Endothelial cell of umbilical vein (primary cell): ENCODE results near the gene RNF125. TPM values are rescaled to one million over a fixed set of nuclear protein-coding genes. Genes with fewer than 3 reads are reported as not detected.

Source experiments
- BruUV-seq: library from RNA; stranded (reverse); fragments of 400-500 nt; replicated peaks from 2 replicates; lab custom pipeline; 2021; lab: Mats Ljungman, UMichigan
- CTCF ChIA-PET: fragments of 300-600, 350-600 bp; sonication (Branson Sonifier 250); formaldehyde crosslinking; loops from one replicate; lab custom pipeline; 2021; ENCODE audit warnings: antibody characterized with exemption, inconsistent platforms; lab: Charles Lee
- POLR2A ChIA-PET: fragments of 300-600, 350-600 bp; sonication (Branson Sonifier 250); formaldehyde crosslinking; loops from one replicate; lab custom pipeline; 2021; ENCODE audit warnings: antibody characterized with exemption, inconsistent platforms; lab: Charles Lee
- DNase-seq: peaks from one replicate; pipeline ENCODE4 v3.0.0-alpha.2; 2011; ENCODE audit warnings: low read depth, low spot score
- FAIRE-seq: peaks from 2 replicates; lab custom pipeline; 2011; peaks lifted over from hg19 to GRCh38; lab: Jason Lieb, UNC
- H2AFZ ChIP-seq: 2 replicates; pipeline ENCODE4 v1.6.0; 2012; ENCODE audit warnings: low read depth, low read length, control low read depth, inconsistent platforms
- H3K27ac ChIP-seq: 2 replicates; pipeline ENCODE4 v1.5.1; 2011; ENCODE audit warnings: low read depth, mild to moderate bottlenecking, control low read depth, low read length, moderate library complexity; ENCODE audit not compliant: insufficient read depth
- H3K27me3 ChIP-seq, 2 experiments: 2 replicates each; pipeline versions ENCODE4 v1.6.0 to v1.6.1; 2011; ENCODE audit warnings: low read length in 2 of 2, mixed read lengths in 1 of 2; ENCODE audit not compliant: control insufficient read depth in 2 of 2, insufficient read depth in 2 of 2
- H3K36me3 ChIP-seq, 2 experiments: 2 replicates in 1 of 2; 3 replicates in 1 of 2; pipeline ENCODE4 v1.5.1; 2011; ENCODE audit warnings: low read length in 2 of 2, mild to moderate bottlenecking in 1 of 2, moderate library complexity in 1 of 2; ENCODE audit not compliant: control insufficient read depth in 2 of 2, insufficient read depth in 2 of 2; ENCODE audit errors: extremely low read depth in 1 of 2
- H3K4me1 ChIP-seq: 3 replicates; pipeline ENCODE4 v1.5.1; 2011; ENCODE audit warnings: mild to moderate bottlenecking, low read length; ENCODE audit not compliant: control insufficient read depth, insufficient read depth; ENCODE audit errors: extremely low read depth
- H3K4me2 ChIP-seq: 2 replicates; pipeline ENCODE4 v1.6.1; 2011; ENCODE audit warnings: low read length, control low read depth, mixed read lengths; ENCODE audit not compliant: insufficient read depth
- H3K4me3 ChIP-seq, 3 experiments: fragments of 200-600 bp in 1 of 3; sonication (generic), shearing (Covaris generic) in 1 of 3; replicated peaks in 1 of 3; 2 replicates each; pipeline ENCODE4 v1.5.1; 2011 to 2016; ENCODE audit warnings: control low read depth in 3 of 3, low read length in 3 of 3, mild to moderate bottlenecking in 2 of 3, inconsistent platforms in 1 of 3, low read depth in 1 of 3, moderate library complexity in 1 of 3; ENCODE audit not compliant: insufficient read depth in 1 of 3
- H3K79me2 ChIP-seq: 2 replicates; pipeline ENCODE4 v1.6.0; 2012; ENCODE audit warnings: low read length, inconsistent platforms; ENCODE audit not compliant: control insufficient read depth, insufficient read depth
- H3K9ac ChIP-seq: replicated peaks from 2 replicates; pipeline ENCODE3; 2011; ENCODE audit warnings: low read length, control low read depth; ENCODE audit not compliant: insufficient read depth; ENCODE audit errors: extremely low read depth
- H3K9me1 ChIP-seq: replicated peaks from 3 replicates; pipeline ENCODE4 v1.6.0; 2011; ENCODE audit warnings: mild to moderate bottlenecking, low read length; ENCODE audit not compliant: control insufficient read depth, insufficient read depth; ENCODE audit errors: extremely low read depth
- H3K9me3 ChIP-seq: replicated peaks from 2 replicates; pipeline ENCODE4 v1.5.1; 2012; ENCODE audit warnings: low read length, inconsistent platforms; ENCODE audit not compliant: control insufficient read depth, insufficient read depth
- H4K20me1 ChIP-seq: replicated peaks from 2 replicates; pipeline ENCODE3; 2011; ENCODE audit warnings: mild to moderate bottlenecking, low read length; ENCODE audit not compliant: control insufficient read depth, insufficient read depth; ENCODE audit errors: extremely low read depth
- EZH2 ChIP-seq: IDR thresholded peaks from 2 replicates; pipeline ENCODE4 v1.6.1; 2012; ENCODE audit warnings: borderline replicate concordance, low read depth, mild to moderate bottlenecking, moderate library complexity, low read length, inconsistent platforms; ENCODE audit not compliant: severe bottlenecking
- FOS ChIP-seq: IDR thresholded peaks from 2 replicates; pipeline ENCODE4 v1.6.1; 2011; ENCODE audit warnings: mild to moderate bottlenecking, low read length, moderate library complexity, borderline replicate concordance; ENCODE audit not compliant: insufficient read depth
- GATA2 ChIP-seq: IDR thresholded peaks from 2 replicates; pipeline ENCODE4 v1.7.0; 2011; ENCODE audit warnings: low read depth, mild to moderate bottlenecking, moderate library complexity, mixed read lengths, low read length; ENCODE audit not compliant: insufficient read length, insufficient read depth
- JUN ChIP-seq: IDR thresholded peaks from 2 replicates; pipeline ENCODE4 v1.6.1; 2011; ENCODE audit warnings: borderline replicate concordance, low read depth; ENCODE audit not compliant: insufficient read length, insufficient read depth
- MYC ChIP-seq: IDR thresholded peaks from one replicate; pipeline ENCODE4 v1.6.1; 2011; ENCODE audit warnings: mild to moderate bottlenecking, low read depth, low read length
- POLR2A ChIP-seq: IDR thresholded peaks from 2 replicates; pipeline ENCODE4 v1.6.1; 2012; ENCODE audit warnings: low read depth, mild to moderate bottlenecking, control low read depth, low read length
- POLR2AphosphoS5 ChIP-seq: IDR thresholded peaks from 2 replicates; pipeline ENCODE4 v1.6.1; 2012; ENCODE audit warnings: low read depth, mild to moderate bottlenecking, control low read depth, low read length, moderate library complexity; ENCODE audit not compliant: insufficient read depth
- dilution Hi-C: fragments of 300-500 bp; cut with MboI; formaldehyde crosslinking; loops from one replicate; pipeline ENCODE4 v1.15.0; 2019; ENCODE audit warnings: low sequenced_read_pairs; ENCODE audit not compliant: extremely low pct_ligation_motif_present
- intact Hi-C: fragments of 100-400 bp; cut with micrococcal nuclease; formaldehyde crosslinking; loops from one replicate; pipeline ENCODE4 v1.10.0; 2022
- polyA plus RNA-seq, 4 experiments: library from polyadenylated mRNA; depleted of rRNA in 3 of 4; stranded (reverse) in 3 of 4; unstranded in 1 of 4; fragments of >200 nt; gene quantifications; 2 replicates each; pipeline versions ENCODE4 v1.2.1 to v1.2.3, GENCODE V29; 2011 to 2012; ENCODE audit warnings: missing spikeins in 1 of 4
- total RNA-seq: library from RNA; stranded (reverse); gene quantifications from 2 replicates; pipeline ENCODE4 v1.2.3, GENCODE V29; 2021
- TF ChIP-seq, protein P1 (sequence below), 2 donors: IDR thresholded peaks; 1 replicate in 1 of 2; 2 replicates in 1 of 2; pipeline ENCODE4 v1.5.1; 2011; ENCODE audit warnings: low read length in 2 of 2, mild to moderate bottlenecking in 2 of 2, moderate library complexity in 2 of 2, control low read depth in 1 of 2, inconsistent platforms in 1 of 2, low read depth in 1 of 2; ENCODE audit not compliant: insufficient read depth in 1 of 2; ENCODE audit errors: extremely low read depth in 1 of 2
- TF ChIP-seq, protein P2 (sequence below): IDR thresholded peaks from 2 replicates; pipeline ENCODE4 v1.6.1; 2011; ENCODE audit not compliant: insufficient read depth, insufficient read length

Gene RNF125
- total and polyA plus RNA-seq, 2 donors (not counting 3 experiments of a cell fraction or from before 2014, with no cell fraction given): 0.73 to 1.3 TPM

DNA sequence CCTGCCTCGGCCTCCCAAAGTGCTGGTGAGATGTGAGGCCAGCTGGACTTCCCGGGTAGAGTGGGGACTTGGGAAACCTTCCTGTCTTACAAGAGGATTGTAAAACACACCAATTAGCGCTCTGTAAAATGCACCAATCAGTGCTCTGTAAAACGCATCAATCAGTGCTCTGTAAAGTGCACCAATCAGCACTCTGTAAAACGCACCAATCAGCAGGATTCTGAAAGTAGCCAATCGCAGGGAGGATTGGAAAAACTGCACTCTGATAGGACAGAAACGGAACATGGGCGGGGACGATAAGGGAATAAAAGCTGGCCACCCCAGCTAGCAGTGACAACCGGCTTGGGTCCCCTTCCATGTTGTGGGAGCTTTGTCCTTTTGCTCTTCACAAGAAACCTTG, 19.0 kb downstream of the RNF125 start:
- H3K9ac ChIP-seq: no peak overlapping the region
- CTCF ChIA-PET: interaction anchor here (0.8 kb wide), 1 partner anchor 63 kb away, joined by 3 read pairs; no protein-coding TSS in a partner anchor
- no peaks in the 10 kb centered on the region for H3K9me3 ChIP-seq
- H3K36me3 ChIP-seq: no peaks in the 10 kb centered on the region
- H3K79me2 ChIP-seq: no peaks in the 10 kb centered on the region
- TF ChIP-seq POLR2AphosphoS5 (no peak), JUN (no peak), FOS (no peak), GATA2 (no peak), EZH2 (no peak), MYC (no peak), POLR2A (no peak)
- TF ChIP-seq, protein P1, sequence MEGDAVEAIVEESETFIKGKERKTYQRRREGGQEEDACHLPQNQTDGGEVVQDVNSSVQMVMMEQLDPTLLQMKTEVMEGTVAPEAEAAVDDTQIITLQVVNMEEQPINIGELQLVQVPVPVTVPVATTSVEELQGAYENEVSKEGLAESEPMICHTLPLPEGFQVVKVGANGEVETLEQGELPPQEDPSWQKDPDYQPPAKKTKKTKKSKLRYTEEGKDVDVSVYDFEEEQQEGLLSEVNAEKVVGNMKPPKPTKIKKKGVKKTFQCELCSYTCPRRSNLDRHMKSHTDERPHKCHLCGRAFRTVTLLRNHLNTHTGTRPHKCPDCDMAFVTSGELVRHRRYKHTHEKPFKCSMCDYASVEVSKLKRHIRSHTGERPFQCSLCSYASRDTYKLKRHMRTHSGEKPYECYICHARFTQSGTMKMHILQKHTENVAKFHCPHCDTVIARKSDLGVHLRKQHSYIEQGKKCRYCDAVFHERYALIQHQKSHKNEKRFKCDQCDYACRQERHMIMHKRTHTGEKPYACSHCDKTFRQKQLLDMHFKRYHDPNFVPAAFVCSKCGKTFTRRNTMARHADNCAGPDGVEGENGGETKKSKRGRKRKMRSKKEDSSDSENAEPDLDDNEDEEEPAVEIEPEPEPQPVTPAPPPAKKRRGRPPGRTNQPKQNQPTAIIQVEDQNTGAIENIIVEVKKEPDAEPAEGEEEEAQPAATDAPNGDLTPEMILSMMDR (IDR thresholded peaks at IDR 0.05; ENCODE audit: extremely low read depth in 1 of 2, insufficient read depth in 1 of 2, low read depth in 1 of 2, low read length in 2 of 2): no peak
- TF ChIP-seq, protein P2, sequence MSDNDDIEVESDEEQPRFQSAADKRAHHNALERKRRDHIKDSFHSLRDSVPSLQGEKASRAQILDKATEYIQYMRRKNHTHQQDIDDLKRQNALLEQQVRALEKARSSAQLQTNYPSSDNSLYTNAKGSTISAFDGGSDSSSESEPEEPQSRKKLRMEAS: no peak
- H3K27me3 ChIP-seq: no peaks in the 10 kb centered on the region
- no peak overlapping the region for H2AFZ ChIP-seq
- intact Hi-C loops: no loop called here
- no peak for FAIRE-seq
- no peak overlapping the region for H3K27ac ChIP-seq
- no TSS peak for BruUV-seq
- no peak overlapping the region for H3K4me2 ChIP-seq
- dilution Hi-C loops: no loop called here
- H3K4me1 ChIP-seq: no peaks in the 10 kb centered on the region
- no peak overlapping the region for H3K4me3 ChIP-seq
- POLR2A ChIA-PET: no interaction called here
- no peaks in the 10 kb centered on the region for H3K9me1 ChIP-seq
- no peak for DNase-seq
- no peaks in the 10 kb centered on the region for H4K20me1 ChIP-seq
